Keratinocyte (primary cell): ENCODE data around the gene FOXS1. TPM values are rescaled to one million over a fixed set of nuclear protein-coding genes. Genes with fewer than 3 reads are reported as not detected.

Source experiments
- DNase-seq: peaks from one replicate; pipeline ENCODE4 v3.0.0-alpha.2; 2011; ENCODE audit warnings: low read depth, missing footprints, low spot score
- FAIRE-seq: peaks from 2 replicates; lab custom pipeline; 2011; peaks lifted over from hg19 to GRCh38; lab: Jason Lieb, UNC
- H2AFZ ChIP-seq: 2 replicates; pipeline ENCODE4 v1.6.0; 2012; ENCODE audit warnings: low read length, control low read depth, inconsistent platforms; ENCODE audit not compliant: control insufficient read depth
- H3K27ac ChIP-seq: 2 replicates; pipeline ENCODE4 v1.5.1; 2011; ENCODE audit warnings: low read length; ENCODE audit not compliant: control insufficient read depth, insufficient read depth
- H3K27me3 ChIP-seq: 3 replicates; pipeline ENCODE4 v1.6.0; 2011; ENCODE audit warnings: low read length; ENCODE audit not compliant: control insufficient read depth, insufficient read depth; ENCODE audit errors: extremely low read depth
- H3K36me3 ChIP-seq, 2 experiments: 2 replicates in 1 of 2; 3 replicates in 1 of 2; pipeline ENCODE4 v1.5.1; 2011; ENCODE audit warnings: low read length in 2 of 2, mild to moderate bottlenecking in 1 of 2; ENCODE audit not compliant: control insufficient read depth in 2 of 2, insufficient read depth in 2 of 2; ENCODE audit errors: extremely low read depth in 1 of 2
- H3K4me1 ChIP-seq: 3 replicates; pipeline ENCODE4 v1.5.1; 2011; ENCODE audit warnings: low read length; ENCODE audit not compliant: control insufficient read depth, insufficient read depth; ENCODE audit errors: extremely low read depth
- H3K4me2 ChIP-seq: 3 replicates; pipeline ENCODE4 v1.6.0; 2011; ENCODE audit warnings: low read depth, low read length; ENCODE audit not compliant: control insufficient read depth, insufficient read depth; ENCODE audit errors: extremely low read depth
- H3K4me3 ChIP-seq, 3 experiments: fragments of 200-600 bp in 1 of 3; sonication (generic) in 1 of 3; 2 replicates in 2 of 3; 3 replicates in 1 of 3; pipeline ENCODE4 v1.5.1; 2011 to 2016; ENCODE audit warnings: low read length in 3 of 3, mild to moderate bottlenecking in 3 of 3, control low read depth in 2 of 3, inconsistent platforms in 1 of 3, low read depth in 1 of 3, mixed read lengths in 1 of 3, mixed run types in 1 of 3, moderate library complexity in 1 of 3; ENCODE audit not compliant: control insufficient read depth in 2 of 3, insufficient read depth in 2 of 3; ENCODE audit errors: extremely low read depth in 1 of 3
- H3K79me2 ChIP-seq: 2 replicates; pipeline ENCODE4 v1.6.0; 2012; ENCODE audit warnings: low read length; ENCODE audit not compliant: control insufficient read depth, insufficient read depth
- H3K9ac ChIP-seq: 3 replicates; pipeline ENCODE4 v1.6.0; 2011; ENCODE audit warnings: low read length; ENCODE audit not compliant: control insufficient read depth, insufficient read depth; ENCODE audit errors: extremely low read depth
- H3K9me1 ChIP-seq: 3 replicates; pipeline ENCODE4 v1.6.0; 2011; ENCODE audit warnings: low read length; ENCODE audit not compliant: control insufficient read depth, insufficient read depth; ENCODE audit errors: extremely low read depth
- H3K9me3 ChIP-seq: 2 replicates; pipeline ENCODE4 v1.5.1; 2012; ENCODE audit warnings: low read depth, low read length; ENCODE audit not compliant: control insufficient read depth
- H4K20me1 ChIP-seq: 3 replicates; pipeline ENCODE4 v1.6.0; 2011; ENCODE audit warnings: low read length; ENCODE audit not compliant: control insufficient read depth, insufficient read depth; ENCODE audit errors: extremely low read depth
- CTCF ChIP-seq, 3 experiments: IDR thresholded peaks in 1 of 3; conservative IDR thresholded peaks in 1 of 3; optimal IDR thresholded peaks in 1 of 3; 2 replicates in 2 of 3; 3 replicates in 1 of 3; pipeline versions ENCODE3 to v1.5.1; 2011; ENCODE audit warnings: low read length in 3 of 3, mild to moderate bottlenecking in 3 of 3, moderate library complexity in 2 of 3, control low read depth in 1 of 3, inconsistent platforms in 1 of 3; ENCODE audit not compliant: insufficient read depth in 2 of 3; ENCODE audit errors: extremely low read depth in 1 of 3
- EZH2 ChIP-seq: IDR thresholded peaks from one replicate; pipeline ENCODE4 v1.6.1; 2012; ENCODE audit warnings: inconsistent platforms, mild to moderate bottlenecking, low read length, moderate library complexity
- dilution Hi-C: fragments of 300-500 bp; cut with MboI; formaldehyde crosslinking; loops from one replicate; pipeline ENCODE4 v1.7.0; 2020; ENCODE audit warnings: low sequenced_read_pairs; ENCODE audit not compliant: extremely low pct_ligation_motif_present
- polyA plus RNA-seq, 5 experiments: library from polyadenylated mRNA; depleted of rRNA in 3 of 5; stranded (reverse) in 3 of 5; stranded (forward) in 1 of 5; unstranded in 1 of 5; fragments of >200 nt; gene quantifications; 1 replicate in 1 of 5; 2 replicates in 3 of 5; 3 replicates in 1 of 5; pipeline versions ENCODE4 v1.2.1 to v1.2.3, GENCODE V29; 2011 to 2012; ENCODE audit warnings: missing spikeins in 2 of 5, low read depth in 1 of 5, low replicate concordance in 1 of 5

FOXS1 gene
- polyA plus RNA-seq, 1 donor (not counting 4 experiments of a cell fraction or from before 2014, with no cell fraction given): not detected

GRCh38 chr20:31838646-31839292, 6.6 kb downstream of the FOXS1 start:
- Histone ChIP-seq H3K27me3 (peaks cover 46% of the 10 kb centered on the region), H2AFZ (no peak overlapping the region), H3K9me1 (peaks cover 3% of the 10 kb centered on the region), H3K9ac (no peak overlapping the region), H3K79me2 (no peaks in the 10 kb centered on the region), H3K4me1 (peaks cover 9% of the 10 kb centered on the region), H3K36me3 (no peaks in the 10 kb centered on the region), H3K4me2 (no peak overlapping the region), H3K27ac (no peak overlapping the region), H3K4me3 (no peak overlapping the region), H4K20me1 (peaks cover 3% of the 10 kb centered on the region), H3K9me3 (no peaks in the 10 kb centered on the region)
- no peak for FAIRE-seq
- TF ChIP-seq CTCF (optimal IDR thresholded peaks at IDR 0.05 in 1 of 3, IDR thresholded peaks at IDR 0.05 in 1 of 3, conservative IDR thresholded peaks at IDR 0.05 in 1 of 3; ENCODE audit: extremely low read depth in 1 of 3, insufficient read depth in 2 of 3, low read length in 3 of 3) (no peak), EZH2 (no peak)
- DNase-seq: no peak
- dilution Hi-C loops: no loop called here

DNA sequence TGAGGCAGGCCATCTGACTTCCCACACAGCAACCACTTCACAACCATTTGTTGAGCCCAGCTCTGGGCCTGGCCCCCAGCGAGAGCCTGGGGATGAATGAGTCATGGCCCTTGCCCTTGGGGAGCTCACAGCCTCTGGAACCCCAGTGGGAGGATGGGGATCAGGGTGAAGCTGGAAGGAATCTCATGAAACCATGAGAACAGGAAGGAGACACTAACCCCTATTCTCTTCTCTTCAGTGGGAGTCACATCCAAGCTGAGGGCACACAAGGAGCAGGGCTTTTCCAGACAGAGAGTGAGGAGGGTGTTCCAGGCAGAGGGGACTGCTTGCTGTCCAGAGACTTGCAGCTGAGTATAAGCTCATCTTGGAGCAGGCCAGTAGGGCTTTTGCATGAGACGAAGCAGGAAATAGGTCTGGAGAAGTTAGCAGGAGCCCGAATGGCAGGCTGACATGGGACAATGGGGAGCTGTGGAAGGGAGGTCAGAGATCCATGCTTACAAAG, 7.5 kb downstream of the FOXS1 start:
- no peak overlapping the region for H2AFZ ChIP-seq
- TF ChIP-seq EZH2: no peak
- TF ChIP-seq CTCF (optimal IDR thresholded peaks at IDR 0.05 in 1 of 3, IDR thresholded peaks at IDR 0.05 in 1 of 3, conservative IDR thresholded peaks at IDR 0.05 in 1 of 3; ENCODE audit: extremely low read depth in 1 of 3, insufficient read depth in 2 of 3, low read length in 3 of 3): no peak
- H3K9me3 ChIP-seq: no peaks in the 10 kb centered on the region
- H3K27ac ChIP-seq: no peak overlapping the region
- no peak overlapping the region for H3K4me2 ChIP-seq
- no peaks in the 10 kb centered on the region for H3K79me2 ChIP-seq
- no peak overlapping the region for H3K9ac ChIP-seq
- no peak for DNase-seq
- no peak for FAIRE-seq
- peaks cover 47% of the 10 kb centered on the region for H3K27me3 ChIP-seq
- peaks cover 3% of the 10 kb centered on the region for H4K20me1 ChIP-seq
- dilution Hi-C loops: no loop called here
- H3K36me3 ChIP-seq: no peaks in the 10 kb centered on the region
- peaks cover 9% of the 10 kb centered on the region for H3K4me1 ChIP-seq
- no peak overlapping the region for H3K4me3 ChIP-seq
- H3K9me1 ChIP-seq: peaks cover 3% of the 10 kb centered on the region
